OCI-LY3 (cell line): Measurements from ENCODE around the gene IDS.

Experiments
- EZH2phosphoT487 ChIP-seq: fragments of 200-600 bp; shearing (Covaris generic); IDR thresholded peaks from 2 replicates; pipeline ENCODE4 v1.6.1; 2018; ENCODE audit warnings: antibody characterized with exemption, mixed run types, low read depth
- TF ChIP-seq, protein P1 (sequence below): fragments of 200-600, 300-600 bp; sonication (generic); IDR thresholded peaks from 2 replicates; pipeline ENCODE4 v1.5.1; 2014; ENCODE audit warnings: antibody characterized with exemption, low read length, low read depth

DNA sequence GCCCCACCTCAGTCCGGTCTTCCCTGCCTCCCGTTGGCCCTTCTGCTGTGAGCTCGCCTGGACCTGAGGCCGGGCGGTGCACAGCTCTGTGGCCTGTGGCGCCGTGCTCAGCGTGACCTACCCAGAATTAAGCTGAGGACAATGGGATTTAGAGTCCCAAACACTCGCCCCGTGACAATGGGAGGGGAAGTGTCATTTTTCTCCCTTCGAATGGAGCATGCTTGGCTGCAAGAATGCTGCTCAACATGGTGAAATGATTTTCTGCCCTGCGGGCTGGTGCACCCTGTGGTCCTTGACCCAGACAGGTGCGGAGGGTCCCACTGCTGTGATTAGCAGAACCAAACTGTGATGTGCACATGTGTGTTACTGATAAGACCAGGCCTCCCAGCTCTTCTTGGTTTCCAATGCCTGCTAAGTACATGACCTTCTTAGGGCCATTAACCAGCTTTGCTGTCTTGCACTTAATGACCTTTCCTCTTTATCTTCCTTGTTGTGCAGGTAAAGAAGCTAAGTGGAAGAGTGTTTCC, 36.5 kb upstream of the IDS start:
- TF ChIP-seq, protein P1, sequence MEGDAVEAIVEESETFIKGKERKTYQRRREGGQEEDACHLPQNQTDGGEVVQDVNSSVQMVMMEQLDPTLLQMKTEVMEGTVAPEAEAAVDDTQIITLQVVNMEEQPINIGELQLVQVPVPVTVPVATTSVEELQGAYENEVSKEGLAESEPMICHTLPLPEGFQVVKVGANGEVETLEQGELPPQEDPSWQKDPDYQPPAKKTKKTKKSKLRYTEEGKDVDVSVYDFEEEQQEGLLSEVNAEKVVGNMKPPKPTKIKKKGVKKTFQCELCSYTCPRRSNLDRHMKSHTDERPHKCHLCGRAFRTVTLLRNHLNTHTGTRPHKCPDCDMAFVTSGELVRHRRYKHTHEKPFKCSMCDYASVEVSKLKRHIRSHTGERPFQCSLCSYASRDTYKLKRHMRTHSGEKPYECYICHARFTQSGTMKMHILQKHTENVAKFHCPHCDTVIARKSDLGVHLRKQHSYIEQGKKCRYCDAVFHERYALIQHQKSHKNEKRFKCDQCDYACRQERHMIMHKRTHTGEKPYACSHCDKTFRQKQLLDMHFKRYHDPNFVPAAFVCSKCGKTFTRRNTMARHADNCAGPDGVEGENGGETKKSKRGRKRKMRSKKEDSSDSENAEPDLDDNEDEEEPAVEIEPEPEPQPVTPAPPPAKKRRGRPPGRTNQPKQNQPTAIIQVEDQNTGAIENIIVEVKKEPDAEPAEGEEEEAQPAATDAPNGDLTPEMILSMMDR = no peak
- TF ChIP-seq EZH2phosphoT487 = no peak
